Measurements from ENCODE around the gene GRID1.
"Not testable (repeated sequence)": the region's sequence is repeated elsewhere in the genome, so short reads cannot be mapped to it uniquely, and the experiment has no call there.

Gene GRID1

GRCh38 chr10:86182150-86182549, 184.4 kb downstream of the GRID1 start:
- DNase-seq: no peak

DNA sequence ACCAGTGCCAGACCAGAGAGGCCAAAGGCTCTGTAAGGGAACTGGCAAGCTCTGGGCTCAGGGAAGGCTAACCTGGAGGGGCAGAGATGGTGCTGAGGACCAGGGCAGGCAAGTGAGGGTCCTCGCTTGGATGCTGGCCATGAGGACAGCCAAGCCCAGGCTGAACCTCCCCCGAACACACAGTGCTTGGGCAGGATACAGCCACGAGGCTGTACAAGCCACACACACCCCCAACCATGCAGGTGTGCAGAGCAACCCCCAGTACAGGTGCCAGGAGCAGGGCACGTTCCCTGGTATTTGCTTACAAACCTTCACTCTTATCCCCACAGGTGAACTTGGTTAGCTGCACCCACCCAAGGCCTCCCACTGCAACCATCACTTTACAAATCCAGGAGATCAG, 185.7 kb downstream of the GRID1 start:
- no peak for DNase-seq

- no peak for DNase-seq
Measured at GRCh38 chr10:86179961-86180360, 186.6 kb downstream of the GRID1 start.

- DNase-seq: no peak
Measured at GRCh38 chr10:86179153-86179524, 187.5 kb downstream of the GRID1 start.

- DNase-seq: no peak
Measured at GRCh38 chr10:86178401-86179152, 188.0 kb downstream of the GRID1 start.

DNA sequence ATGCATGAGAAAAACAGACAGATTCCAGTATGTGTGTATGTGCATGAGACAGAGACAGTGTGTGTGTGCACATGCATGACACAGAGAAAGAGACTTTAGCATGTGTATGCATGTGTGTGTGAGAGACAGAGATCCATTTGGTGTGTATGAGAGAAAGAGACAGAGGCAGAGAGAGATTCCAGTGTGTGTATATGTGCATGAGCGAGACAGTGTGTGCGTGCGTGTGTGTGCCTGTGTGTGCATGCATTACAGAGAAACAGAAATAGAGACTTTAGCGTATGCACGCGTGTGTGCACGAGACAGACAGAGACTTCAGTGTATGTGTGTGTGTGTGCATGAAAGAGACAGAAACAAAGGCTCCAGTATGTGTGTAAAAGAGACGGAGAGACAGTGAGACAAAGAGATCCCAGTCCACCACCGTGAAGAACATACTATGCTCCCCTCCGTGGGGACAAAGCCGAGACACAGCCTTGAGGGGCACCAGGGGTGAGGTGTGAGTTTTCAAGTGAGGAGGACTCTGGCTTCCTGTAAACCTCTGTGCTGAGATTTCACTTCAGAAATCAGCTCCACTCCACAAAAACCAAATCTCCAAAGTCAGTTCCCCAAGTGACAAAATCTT, 188.9 kb downstream of the GRID1 start:
- no peak for DNase-seq

- no peak for DNase-seq
Measured at GRCh38 chr10:86176850-86177536, 189.6 kb downstream of the GRID1 start.

DNA sequence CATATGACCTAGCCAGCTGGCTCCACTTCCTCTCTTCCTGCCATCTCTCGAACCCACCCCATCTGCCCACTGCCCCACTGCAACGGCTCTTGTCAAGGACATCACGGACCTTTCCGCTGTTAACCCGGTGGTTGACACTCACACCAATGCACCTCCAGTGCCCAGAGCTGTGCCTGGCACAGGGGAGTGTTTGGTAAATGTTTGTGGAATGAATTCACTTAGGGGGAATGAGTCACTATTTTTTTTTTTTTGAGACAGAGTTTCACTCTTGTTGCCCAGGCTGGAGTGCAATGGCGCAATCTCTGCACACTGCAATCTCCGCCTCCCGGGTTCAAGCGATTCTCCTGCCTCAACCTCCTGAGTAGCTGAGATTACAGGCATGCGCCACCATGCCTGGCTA, 191.1 kb downstream of the GRID1 start:
- DNase-seq: not testable (repeated sequence)

DNA sequence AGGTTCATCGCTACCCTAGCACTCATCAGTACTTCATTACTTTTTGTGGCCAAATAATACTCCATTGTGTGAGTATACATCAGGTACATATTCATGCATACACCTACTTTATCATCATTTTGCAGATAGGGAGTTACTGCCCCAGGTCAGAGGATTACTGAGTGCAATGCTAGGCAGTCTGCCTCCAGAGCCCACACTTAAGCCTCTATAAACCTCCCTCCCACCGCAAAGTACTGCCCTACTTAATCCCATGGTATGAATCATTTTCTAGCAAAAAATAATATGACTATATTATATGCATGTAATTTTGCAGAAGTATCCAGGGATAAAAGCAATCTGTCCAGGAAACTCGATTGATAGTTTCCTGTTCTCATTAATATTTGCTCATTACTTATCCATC, 194.3 kb downstream of the GRID1 start:
- DNase-seq: no peak

GRCh38 chr10:86170255-86171108, 196.1 kb downstream of the GRID1 start:
- DNase-seq: no peak

DNA sequence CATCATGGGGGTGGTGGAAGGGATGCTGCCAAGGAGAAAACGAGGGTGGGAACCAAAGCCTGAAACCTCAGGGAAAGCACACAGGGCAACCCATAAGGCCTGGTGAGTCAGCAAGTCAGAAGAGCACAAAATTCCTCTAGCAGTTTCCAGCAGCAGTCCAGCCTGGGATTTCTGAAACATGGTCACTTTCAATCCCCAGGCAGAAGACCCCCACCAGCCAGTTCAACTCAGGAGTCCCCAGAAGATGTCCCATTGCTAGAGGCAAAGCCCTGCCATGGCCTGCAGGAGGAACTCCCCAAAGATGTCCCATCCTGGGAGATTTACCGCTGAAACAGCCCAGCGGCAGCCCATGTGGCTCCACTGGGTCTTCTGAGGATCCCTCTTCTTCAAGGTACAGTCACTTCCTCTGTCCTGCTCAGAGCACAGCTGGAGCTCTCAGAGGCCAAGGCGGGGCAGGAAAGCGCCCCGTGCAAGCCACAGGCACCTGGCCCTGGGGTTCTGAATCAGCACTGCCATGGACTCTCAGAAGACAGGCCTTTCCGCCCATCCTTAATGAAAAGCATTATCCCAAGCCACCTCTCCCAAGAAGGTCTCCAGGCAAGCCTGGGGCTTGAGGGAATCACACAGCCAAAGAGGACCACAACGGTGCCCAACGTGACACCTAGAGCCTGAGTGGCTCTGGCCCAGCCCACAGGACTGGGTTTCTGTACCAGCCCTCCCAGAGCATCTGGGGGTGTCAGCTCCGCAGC, 196.9 kb downstream of the GRID1 start:
- no peak for DNase-seq

- no peak for DNase-seq
Measured at GRCh38 chr10:86169066-86169465, 197.5 kb downstream of the GRID1 start.

DNA sequence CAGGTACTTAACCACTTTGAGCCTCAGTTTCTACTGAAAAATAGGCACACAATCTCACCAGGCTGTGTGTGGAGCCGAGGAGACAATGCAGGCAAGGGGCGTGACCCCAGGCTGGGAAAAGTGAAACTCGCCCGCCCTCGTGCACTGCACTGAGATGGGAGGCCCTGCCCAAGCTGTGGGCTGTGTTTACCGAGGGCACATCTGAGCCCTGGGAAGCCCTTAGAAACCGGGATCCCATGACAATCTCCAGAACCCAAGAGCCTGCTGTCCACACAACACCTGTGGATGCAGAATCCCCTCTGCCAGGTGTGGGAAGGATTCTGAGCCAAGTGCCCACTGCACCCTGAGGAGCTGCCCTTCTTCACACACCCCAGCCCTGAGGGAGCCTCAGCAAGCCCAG, 198.3 kb downstream of the GRID1 start:
- no peak for DNase-seq

GRCh38 chr10:86167762-86168128, 198.8 kb downstream of the GRID1 start:
- no peak for DNase-seq

- no peak for DNase-seq
Measured at GRCh38 chr10:86167121-86167761, 199.4 kb downstream of the GRID1 start.

DNA sequence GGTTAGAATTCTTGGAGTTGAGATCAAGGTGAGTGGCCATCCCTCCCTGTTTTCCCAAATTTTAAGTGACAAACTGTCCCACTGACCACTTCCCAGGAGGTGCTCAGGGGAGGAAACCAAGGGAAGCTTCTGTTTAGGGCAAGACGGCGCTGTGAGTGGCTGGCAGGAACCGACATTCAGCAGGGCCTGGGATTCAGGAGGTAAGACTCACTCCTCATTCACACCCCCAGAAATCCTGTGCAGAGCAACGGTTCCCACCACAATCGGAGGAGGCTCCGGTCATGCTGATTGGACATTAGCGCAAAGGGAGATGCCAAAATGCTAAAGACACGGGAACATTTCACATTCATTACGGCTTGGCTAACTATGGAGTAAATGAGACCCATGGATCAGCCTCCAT, 200.9 kb downstream of the GRID1 start:
- no peak for DNase-seq

DNA sequence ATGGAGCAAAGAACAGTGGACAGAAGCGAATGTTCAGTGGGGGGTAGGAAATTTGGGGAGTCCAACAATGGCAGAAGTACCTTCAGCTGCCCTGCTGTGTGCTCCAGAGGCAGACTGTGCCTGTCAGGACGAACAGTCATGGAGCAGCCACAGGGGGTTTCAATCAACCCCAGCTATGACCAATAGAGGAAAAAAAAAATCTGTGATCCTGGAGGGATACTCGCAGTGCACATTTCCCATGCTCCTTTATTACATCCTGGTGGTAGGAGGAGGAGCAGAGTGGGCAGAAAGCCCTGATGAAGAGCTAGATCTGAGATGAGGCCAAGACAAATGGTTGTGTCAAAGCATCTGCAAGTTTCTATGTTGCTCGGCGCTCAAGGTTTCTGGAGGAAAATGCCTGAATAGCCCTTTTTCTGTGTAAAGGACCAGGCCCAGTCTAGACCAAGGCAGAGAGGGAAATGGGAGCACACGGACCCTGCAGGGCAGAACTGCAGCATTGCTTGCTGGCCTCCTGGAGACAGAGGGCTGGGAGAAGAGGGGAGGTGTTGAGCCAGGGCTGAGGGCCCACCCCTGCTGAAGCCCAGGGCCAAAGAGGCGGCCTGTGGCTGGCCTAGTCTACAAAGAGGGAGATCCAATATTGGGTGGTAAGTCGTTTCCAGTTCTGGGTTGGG, 201.5 kb downstream of the GRID1 start:
- no peak for DNase-seq

DNA sequence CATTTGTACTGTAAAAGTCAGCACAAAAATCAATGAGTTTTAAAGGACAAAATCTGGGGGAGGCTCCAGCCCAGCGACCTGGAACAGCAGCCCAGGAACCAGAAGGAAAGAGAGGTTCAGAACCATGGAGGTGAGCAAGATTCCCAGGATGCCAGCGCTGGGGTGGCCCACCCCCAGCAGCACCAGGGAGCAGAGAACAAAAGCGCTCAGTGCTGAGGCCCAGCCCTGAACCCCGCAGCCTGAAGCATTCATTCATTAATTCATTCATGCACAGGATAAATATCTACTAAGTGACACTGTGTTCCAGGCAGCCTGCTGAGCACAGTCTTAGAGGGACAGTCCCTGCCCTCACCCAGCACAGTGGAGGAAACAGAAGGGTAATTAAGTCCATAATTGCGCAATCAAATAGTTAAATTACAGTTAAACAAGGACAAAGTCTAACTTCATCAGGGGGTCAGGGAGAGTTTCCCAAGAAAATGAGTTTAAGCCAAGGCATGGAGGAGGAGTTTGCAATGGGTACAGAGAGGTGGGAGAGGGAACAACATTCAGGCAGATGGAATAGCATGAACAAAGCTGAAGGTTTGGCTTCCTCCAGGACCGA, 202.3 kb downstream of the GRID1 start:
- DNase-seq: no peak

GRCh38 chr10:86163522-86164173, 202.9 kb downstream of the GRID1 start:
- no peak for DNase-seq

DNA sequence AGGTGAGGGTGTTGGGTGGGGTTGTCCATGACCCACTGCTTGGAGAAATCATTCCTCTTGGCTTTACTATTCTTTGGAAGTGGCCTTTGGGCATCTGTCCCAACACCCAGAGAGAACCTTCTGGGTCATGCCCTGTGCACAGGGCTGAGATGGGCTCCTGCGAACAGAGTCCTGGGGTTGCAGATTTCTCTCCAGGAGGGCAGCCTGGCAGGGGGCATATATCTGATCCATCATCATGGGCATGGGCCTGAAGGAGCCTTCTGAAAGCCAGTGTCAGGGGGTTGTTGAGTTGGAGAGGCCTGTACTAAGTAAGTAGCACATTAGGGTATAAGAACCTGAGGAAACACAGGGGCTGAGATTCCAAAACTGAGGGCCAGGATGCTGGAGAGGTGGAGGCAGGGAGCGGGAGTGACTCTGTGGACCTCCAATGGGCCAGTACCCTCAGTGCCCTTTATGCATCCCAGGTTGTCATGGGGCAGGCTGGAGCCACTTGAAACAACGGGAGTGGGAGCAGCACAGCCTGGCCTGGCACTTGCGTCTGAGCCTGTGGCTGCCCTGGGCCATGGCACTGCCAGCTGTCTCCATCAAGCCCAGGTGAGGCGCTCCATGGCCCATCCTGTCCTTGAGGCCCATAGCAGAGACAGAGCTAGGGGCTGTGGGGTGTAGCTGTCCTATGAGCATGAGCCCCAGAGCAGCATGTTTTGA, 203.7 kb downstream of the GRID1 start:
- no peak for DNase-seq
